ENCODE measurements around the gene GJB1. TPM values are rescaled to one million over a fixed set of nuclear protein-coding genes. Genes with fewer than 3 reads are reported as not detected.

The GJB1 gene
- polyA plus RNA-seq, 1 donor from 2014 or later = not detected

GRCh38 chrX:71184092-71184491 is 38.9 kb upstream of the GJB1 start:
- H3K4me2 ChIP-seq (ENCODE audit: low read length) = no peak overlapping the region
- H3K9me2 ChIP-seq (ENCODE audit: insufficient read depth, low read length) = no peaks in the 10 kb centered on the region
- no peaks in the 10 kb centered on the region for H4K20me1 ChIP-seq (ENCODE audit: insufficient read depth)
- H3K9me3 ChIP-seq (ENCODE audit: low read length) = no peaks in the 10 kb centered on the region
- no peak overlapping the region for H3K27ac ChIP-seq (ENCODE audit: low read length)
- H3F3A ChIP-seq (ENCODE audit: insufficient read depth, low read length, poor library complexity, severe bottlenecking) = no peaks in the 10 kb centered on the region
- H2AFZ ChIP-seq (ENCODE audit: low read depth, low read length) = no peak overlapping the region
- H3K36me3 ChIP-seq (ENCODE audit: insufficient read depth, low read length) = no peaks in the 10 kb centered on the region
- H3K27me3 ChIP-seq (ENCODE audit: insufficient read depth, low read depth, low read length) = no peaks in the 10 kb centered on the region
- H3K4me3 ChIP-seq (ENCODE audit: low read length) = no peak overlapping the region
- no peak overlapping the region for H3K9ac ChIP-seq (ENCODE audit: low read length)
- no peaks in the 10 kb centered on the region for H3K79me2 ChIP-seq (replicated peaks; ENCODE audit: insufficient read depth, low read length)
- TF ChIP-seq RAD21 (conservative IDR thresholded peaks at IDR 0.05) (no peak), SMC3 (conservative IDR thresholded peaks at IDR 0.05; ENCODE audit: poor library complexity) (no peak), EZH2 (IDR thresholded peaks at IDR 0.05; ENCODE audit: borderline replicate concordance, insufficient read depth, low read length, poor library complexity, severe bottlenecking) (no peak), REST (IDR thresholded peaks at IDR 0.05; ENCODE audit: borderline replicate concordance) (no peak), POLR2AphosphoS5 (IDR thresholded peaks at IDR 0.05) (no peak), CTCF (IDR thresholded peaks at IDR 0.05; ENCODE audit: poor library complexity, severe bottlenecking) (no peak), EP300 (conservative IDR thresholded peaks at IDR 0.05; ENCODE audit: poor library complexity, severe bottlenecking) (no peak), TAF1 (IDR thresholded peaks at IDR 0.05; ENCODE audit: low read depth) (no peak)

- H3K9me3 ChIP-seq (ENCODE audit: low read length) = no peaks in the 10 kb centered on the region
- no peaks in the 10 kb centered on the region for H3K36me3 ChIP-seq (ENCODE audit: insufficient read depth, low read length)
- no peak overlapping the region for H2AFZ ChIP-seq (ENCODE audit: low read depth, low read length)
- TF ChIP-seq TAF1 (IDR thresholded peaks at IDR 0.05; ENCODE audit: low read depth) = no peak
- no peak for TF ChIP-seq REST (IDR thresholded peaks at IDR 0.05; ENCODE audit: borderline replicate concordance)
- no peak for TF ChIP-seq MXI1 (conservative IDR thresholded peaks at IDR 0.05; ENCODE audit: poor library complexity, severe bottlenecking)
- no peak for TF ChIP-seq POLR2AphosphoS5 (IDR thresholded peaks at IDR 0.05)
- no peak for TF ChIP-seq SMC3 (conservative IDR thresholded peaks at IDR 0.05; ENCODE audit: poor library complexity)
- no peak for TF ChIP-seq EP300 (conservative IDR thresholded peaks at IDR 0.05; ENCODE audit: poor library complexity, severe bottlenecking)
- no peak for TF ChIP-seq RAD21 (conservative IDR thresholded peaks at IDR 0.05)
- TF ChIP-seq CTCF (IDR thresholded peaks at IDR 0.05; ENCODE audit: poor library complexity, severe bottlenecking) = no peak
- TF ChIP-seq EZH2 (IDR thresholded peaks at IDR 0.05; ENCODE audit: borderline replicate concordance, insufficient read depth, low read length, poor library complexity, severe bottlenecking) = no peak
- no peak overlapping the region for H3K9ac ChIP-seq (ENCODE audit: low read length)
- H3F3A ChIP-seq (ENCODE audit: insufficient read depth, low read length, poor library complexity, severe bottlenecking) = no peaks in the 10 kb centered on the region
- no peak overlapping the region for H3K4me2 ChIP-seq (ENCODE audit: low read length)
- no peaks in the 10 kb centered on the region for H3K79me2 ChIP-seq (replicated peaks; ENCODE audit: insufficient read depth, low read length)
- H3K9me2 ChIP-seq (ENCODE audit: insufficient read depth, low read length) = no peaks in the 10 kb centered on the region
- H4K20me1 ChIP-seq (ENCODE audit: insufficient read depth) = no peaks in the 10 kb centered on the region
- H3K4me3 ChIP-seq (ENCODE audit: low read length) = no peak overlapping the region
- no peaks in the 10 kb centered on the region for H3K27me3 ChIP-seq (ENCODE audit: insufficient read depth, low read depth, low read length)
- H3K27ac ChIP-seq (ENCODE audit: low read length) = no peak overlapping the region
Observed at GRCh38 chrX:71184803-71185495, 38.1 kb upstream of the GJB1 start.
